ENCODE data around the gene HDGF.

Gene HDGF

GRCh38 chr1:156752843-156753482, 1.5 kb upstream of the HDGF start:
- Histone ChIP-seq H3K4me1 (ENCODE audit: insufficient read depth, low read length, severe bottlenecking) (peaks cover 33% of the 10 kb centered on the region), H3K9me3 (ENCODE audit: low read length) (no peaks in the 10 kb centered on the region), H3K79me2 (ENCODE audit: insufficient read depth, low read length) (peaks cover 33% of the 10 kb centered on the region), H3K4me3 (ENCODE audit: low read depth, low read length, poor library complexity, severe bottlenecking) (peak overlapping the region; percentile 91), H3K27me3 (ENCODE audit: insufficient read depth, low read length) (no peaks in the 10 kb centered on the region), H3K9me2 (ENCODE audit: low read depth, low read length) (no peaks in the 10 kb centered on the region), H3K36me3 (ENCODE audit: insufficient read depth, low read length) (peaks cover 9% of the 10 kb centered on the region; the same call in 1 of the 2 replicates), H3F3A (ENCODE audit: insufficient read depth, low read length) (no peaks in the 10 kb centered on the region), H3K9ac (ENCODE audit: low read length) (peak overlapping the region; percentile 99), H3K4me2 (ENCODE audit: low read length) (peak overlapping the region; percentile 85), H3K27ac (ENCODE audit: low read depth, low read length, poor library complexity, severe bottlenecking) (peak overlapping the region; percentile 88), H2AFZ (ENCODE audit: low read length) (no peak overlapping the region), H4K20me1 (ENCODE audit: insufficient read depth, low read length) (no peaks in the 10 kb centered on the region)
- TF ChIP-seq CTCF (IDR thresholded peaks at IDR 0.05; ENCODE audit: low read length) (no peak), EZH2 (IDR thresholded peaks at IDR 0.05; ENCODE audit: borderline replicate concordance, low read length) (no peak)

GRCh38 chr1:156751757-156752481, 444 bp upstream of the HDGF start:
- Histone ChIP-seq H3K9ac (ENCODE audit: low read length) (peak overlapping the region; percentile 99), H3K9me3 (ENCODE audit: low read length) (no peaks in the 10 kb centered on the region), H3K27ac (ENCODE audit: low read depth, low read length, poor library complexity, severe bottlenecking) (peak overlapping the region; percentile 88), H3K79me2 (ENCODE audit: insufficient read depth, low read length) (peaks cover 41% of the 10 kb centered on the region), H3K4me3 (ENCODE audit: low read depth, low read length, poor library complexity, severe bottlenecking) (peak overlapping the region; percentile 91), H3K36me3 (ENCODE audit: insufficient read depth, low read length) (peaks cover 9% of the 10 kb centered on the region; the same call in 1 of the 2 replicates), H2AFZ (ENCODE audit: low read length) (no peak overlapping the region), H3K4me1 (ENCODE audit: insufficient read depth, low read length, severe bottlenecking) (peaks cover 42% of the 10 kb centered on the region), H3F3A (ENCODE audit: insufficient read depth, low read length) (no peaks in the 10 kb centered on the region), H3K27me3 (ENCODE audit: insufficient read depth, low read length) (no peaks in the 10 kb centered on the region), H3K4me2 (ENCODE audit: low read length) (peak overlapping the region; percentile 85), H4K20me1 (ENCODE audit: insufficient read depth, low read length) (no peaks in the 10 kb centered on the region), H3K9me2 (ENCODE audit: low read depth, low read length) (no peaks in the 10 kb centered on the region)
- no peak for TF ChIP-seq EZH2 (IDR thresholded peaks at IDR 0.05; ENCODE audit: borderline replicate concordance, low read length)
- TF ChIP-seq CTCF (IDR thresholded peaks at IDR 0.05; ENCODE audit: low read length), result no peak

GRCh38 chr1:156750711-156751450, 594 bp downstream of the HDGF start:
- Histone ChIP-seq H3K27ac (ENCODE audit: low read depth, low read length, poor library complexity, severe bottlenecking) (peak overlapping the region; percentile 82), H3K4me2 (ENCODE audit: low read length) (peak overlapping the region; percentile 98), H3K4me1 (ENCODE audit: insufficient read depth, low read length, severe bottlenecking) (peaks cover 53% of the 10 kb centered on the region), H3K36me3 (ENCODE audit: insufficient read depth, low read length) (peaks cover 15% of the 10 kb centered on the region; the same call in 1 of the 2 replicates), H3K4me3 (ENCODE audit: low read depth, low read length, poor library complexity, severe bottlenecking) (peak overlapping the region; percentile 91), H4K20me1 (ENCODE audit: insufficient read depth, low read length) (no peaks in the 10 kb centered on the region), H3K9me2 (ENCODE audit: low read depth, low read length) (no peaks in the 10 kb centered on the region), H3K9me3 (ENCODE audit: low read length) (no peaks in the 10 kb centered on the region), H3K9ac (ENCODE audit: low read length) (peak overlapping the region; percentile 99), H3K27me3 (ENCODE audit: insufficient read depth, low read length) (no peaks in the 10 kb centered on the region), H3F3A (ENCODE audit: insufficient read depth, low read length) (no peaks in the 10 kb centered on the region), H3K79me2 (ENCODE audit: insufficient read depth, low read length) (peaks cover 51% of the 10 kb centered on the region), H2AFZ (ENCODE audit: low read length) (no peak overlapping the region)
- TF ChIP-seq EZH2 (IDR thresholded peaks at IDR 0.05; ENCODE audit: borderline replicate concordance, low read length), result no peak
- TF ChIP-seq CTCF (IDR thresholded peaks at IDR 0.05; ENCODE audit: low read length), result no peak
